CD14-positive monocyte (primary cell): Measurements from ENCODE around the gene LRCH1. TPM values are rescaled to one million over a fixed set of nuclear protein-coding genes. Genes with fewer than 3 reads are reported as not detected.

ENCODE experiments used
- DNase-seq, 3 donors: peaks; one replicate each; pipeline ENCODE4 v3.0.0-alpha.2; 2011 to 2022
- H2AFZ ChIP-seq: 2 replicates; pipeline ENCODE4 v1.6.0; 2012; ENCODE audit warnings: mild to moderate bottlenecking, low read depth, low read length, inconsistent platforms; ENCODE audit not compliant: insufficient read depth, poor library complexity, severe bottlenecking
- H3K27ac ChIP-seq, 2 donors: 1 replicate in 1 of 2; 2 replicates in 1 of 2; pipeline ENCODE4 v1.5.1; 2012 to 2013; ENCODE audit warnings: low read length in 2 of 2, control low read depth in 1 of 2, inconsistent platforms in 1 of 2, low read depth in 1 of 2, mild to moderate bottlenecking in 1 of 2
- H3K27me3 ChIP-seq, 2 donors: one replicate each; pipeline versions ENCODE4 v1.6.0 to v1.6.1; 2011 to 2013; ENCODE audit warnings: low read length in 2 of 2; ENCODE audit not compliant: control insufficient read depth in 2 of 2, insufficient read depth in 2 of 2
- H3K36me3 ChIP-seq, 2 donors: replicated peaks in 1 of 2; 1 replicate in 1 of 2; 2 replicates in 1 of 2; pipeline versions ENCODE4 v1.5.1 to v1.6.1; 2012 to 2013; ENCODE audit warnings: low read length in 2 of 2, control low read depth in 1 of 2, inconsistent platforms in 1 of 2, mild to moderate bottlenecking in 1 of 2; ENCODE audit not compliant: insufficient read depth in 2 of 2, control insufficient read depth in 1 of 2
- H3K4me1 ChIP-seq, 2 donors: 1 replicate in 1 of 2; 2 replicates in 1 of 2; pipeline versions ENCODE4 v1.5.1 to v1.6.1; 2012 to 2013; ENCODE audit warnings: low read length in 2 of 2, control low read depth in 1 of 2, inconsistent platforms in 1 of 2, mild to moderate bottlenecking in 1 of 2, moderate library complexity in 1 of 2; ENCODE audit not compliant: insufficient read depth in 2 of 2, control insufficient read depth in 1 of 2
- H3K4me2 ChIP-seq: replicated peaks from 2 replicates; pipeline ENCODE3; 2012; ENCODE audit warnings: low read length, moderate library complexity, mild to moderate bottlenecking; ENCODE audit not compliant: poor library complexity, severe bottlenecking; ENCODE audit errors: extremely low read depth
- H3K4me3 ChIP-seq, 3 experiments: fragments of 200-600 bp in 1 of 3; sonication (generic) in 1 of 3; replicated peaks in 1 of 3; 1 replicate in 2 of 3; 2 replicates in 1 of 3; pipeline ENCODE4 v1.5.1; 2011 to 2013; ENCODE audit warnings: low read length in 3 of 3, mild to moderate bottlenecking in 3 of 3, control low read depth in 2 of 3, low read depth in 2 of 3, inconsistent platforms in 1 of 3, moderate library complexity in 1 of 3
- H3K79me2 ChIP-seq: 2 replicates; pipeline ENCODE4 v1.6.0; 2012; ENCODE audit warnings: mild to moderate bottlenecking, control low read depth, inconsistent platforms, low read length, moderate library complexity; ENCODE audit not compliant: insufficient read depth
- H3K9ac ChIP-seq: 2 replicates; pipeline ENCODE4 v1.6.0; 2017; ENCODE audit warnings: low read length, mild to moderate bottlenecking; ENCODE audit not compliant: insufficient read depth, poor library complexity, severe bottlenecking
- H3K9me3 ChIP-seq, 2 donors: replicated peaks in 1 of 2; 1 replicate in 1 of 2; 2 replicates in 1 of 2; pipeline versions ENCODE4 v1.5.1 to v1.6.1; 2012 to 2013; ENCODE audit warnings: low read length in 2 of 2, control low read depth in 1 of 2; ENCODE audit not compliant: control insufficient read depth in 1 of 2, insufficient read depth in 1 of 2
- H4K20me1 ChIP-seq: 2 replicates; pipeline ENCODE4 v1.6.0; 2012; ENCODE audit warnings: mild to moderate bottlenecking, low read length, control low read depth, moderate library complexity; ENCODE audit not compliant: insufficient read depth
- H3K27ac Mint-ChIP-seq, 7 donors: one replicate each; pipeline ENCODE4 v1.8.0; 2020; ENCODE audit warnings: mild to moderate bottlenecking in 7 of 7, mixed read lengths in 7 of 7, moderate library complexity in 6 of 7, inconsistent platforms in 2 of 7
- H3K27me3 Mint-ChIP-seq, 3 donors: one replicate each; pipeline ENCODE4 v1.8.0; 2021 to 2022; ENCODE audit warnings: low read depth in 3 of 3, mild to moderate bottlenecking in 3 of 3, mixed read lengths in 3 of 3, moderate library complexity in 3 of 3, inconsistent platforms in 1 of 3
- H3K36me3 Mint-ChIP-seq, 2 donors: one replicate each; pipeline ENCODE4 v1.8.0; 2020; ENCODE audit warnings: mixed read lengths in 2 of 2, inconsistent platforms in 1 of 2, mild to moderate bottlenecking in 1 of 2
- H3K4me1 Mint-ChIP-seq: one replicate; pipeline ENCODE4 v1.8.0; 2020; ENCODE audit warnings: mild to moderate bottlenecking, mixed read lengths
- H3K4me3 Mint-ChIP-seq, 2 donors: one replicate each; pipeline ENCODE4 v1.8.0; 2020; ENCODE audit warnings: mild to moderate bottlenecking in 2 of 2, mixed read lengths in 2 of 2, moderate library complexity in 1 of 2
- H3K9me3 Mint-ChIP-seq, 7 donors: one replicate each; pipeline ENCODE4 v1.8.0; 2020 to 2022; ENCODE audit warnings: mixed read lengths in 7 of 7, mild to moderate bottlenecking in 6 of 7, moderate library complexity in 6 of 7, inconsistent platforms in 2 of 7
- CTCF ChIP-seq: fragments of 200-600 bp; IDR thresholded peaks from one replicate; pipeline ENCODE4 v1.8.0; 2022; ENCODE audit warnings: antibody characterized with exemption, mild to moderate bottlenecking
- WGBS: methylation state at CpG from one replicate; pipeline ENCODE4 v1.1.5; 2013; ENCODE audit warnings: missing lambda C conversion rate; ENCODE audit not compliant: insufficient coverage; 5-methylcytosine and 5-hydroxymethylcytosine counted together
- intact Hi-C, 2 donors: fragments of 100-400 bp; cut with micrococcal nuclease; formaldehyde crosslinking; loops; one replicate each; pipeline versions ENCODE4 v1.15.0 to v1.15.1; 2023
- polyA plus RNA-seq, 3 donors: library from polyadenylated mRNA; depleted of rRNA in 1 of 3; unstranded in 2 of 3; stranded (reverse) in 1 of 3; fragments of 300-500 nt in 2 of 3; fragments of >200 nt in 1 of 3; fragmentation: Illumina TruSeq in 2 of 3; gene quantifications; 1 replicate in 2 of 3; 2 replicates in 1 of 3; pipeline ENCODE4 v1.2.3, GENCODE V29; 2012 to 2021

Gene LRCH1
- polyA plus RNA-seq, 3 donors, result 0.88 to 7.1 (median 2.1) TPM

DNA sequence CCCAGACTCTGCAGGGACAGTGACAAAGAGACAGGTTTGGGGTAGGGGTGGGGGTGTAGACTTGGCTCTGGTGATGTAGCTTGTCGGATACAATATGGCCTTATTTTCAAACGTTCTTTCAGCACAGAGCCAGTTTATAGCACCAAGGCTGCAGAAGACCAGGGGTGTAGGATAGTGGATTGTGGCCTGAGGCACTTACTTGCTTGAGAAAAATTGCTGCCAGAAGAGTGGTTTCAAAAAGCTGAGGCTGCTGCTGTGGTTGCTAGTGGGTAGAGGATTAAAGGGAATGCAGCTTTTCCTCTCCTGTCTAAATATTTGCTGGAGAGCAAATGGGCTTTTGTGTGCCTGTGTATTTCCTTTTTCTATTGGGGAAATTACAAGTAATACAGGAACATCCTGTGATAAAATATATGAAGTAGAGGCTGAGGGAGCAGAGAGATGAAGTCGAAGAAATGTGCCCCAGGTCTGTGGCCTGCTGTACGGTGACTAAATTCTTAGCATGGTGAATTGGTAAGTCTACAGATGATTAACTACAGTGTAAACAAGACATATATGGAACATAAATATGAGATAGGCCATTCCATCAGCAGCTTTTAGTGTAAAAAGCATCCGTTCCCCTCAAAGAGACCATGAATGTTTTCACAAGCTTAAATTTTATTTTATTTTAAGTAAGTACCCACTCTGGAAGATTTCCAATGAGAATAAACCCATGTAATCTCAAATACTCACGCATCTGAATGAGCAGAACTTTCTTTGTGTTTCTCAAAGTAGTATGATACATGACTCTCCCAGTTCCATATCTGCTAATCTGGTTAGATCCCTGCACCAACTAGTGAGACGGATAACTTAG, 112.9 kb downstream of the LRCH1 start:
- Histone ChIP-seq H3K4me1 (peaks cover 13 to 22% of the 10 kb centered on the region in 2 donors), H3K36me3 (peaks cover 1 to 12% of the 10 kb centered on the region in 2 donors), H3K9ac (no peak overlapping the region), H4K20me1 (peaks cover 3% of the 10 kb centered on the region), H3K4me2 (no peak overlapping the region), H3K79me2 (peaks cover 21% of the 10 kb centered on the region), H2AFZ (no peak overlapping the region), H3K9me3 (no peaks in the 10 kb centered on the region), H3K27me3 (no peaks in the 10 kb centered on the region), H3K4me3 (no peak overlapping the region), H3K27ac (peak overlapping the region in 1 of 2 donors; percentile 6)
- Mint-ChIP-seq H3K27ac (peak overlapping the region in 5 of 7 donors; percentile 27 to 80 (median 37)), H3K4me1 (peaks cover 35% of the 10 kb centered on the region), H3K36me3 (peaks cover 0 to 15% of the 10 kb centered on the region in 2 donors), H3K9me3 (no peaks in the 10 kb centered on the region), H3K4me3 (no peak overlapping the region), H3K27me3 (no peaks in the 10 kb centered on the region)
- intact Hi-C loops, result loop anchor here in 1 of 2 donors (5.0 kb wide), 1 partner anchor 114 kb away; the partner anchor contains the start of gene LRCH1
- DNase-seq, result no peak
- 28% methylated on average over 2 of the region's 7 CpGs for WGBS
- no peak for TF ChIP-seq CTCF

DNA sequence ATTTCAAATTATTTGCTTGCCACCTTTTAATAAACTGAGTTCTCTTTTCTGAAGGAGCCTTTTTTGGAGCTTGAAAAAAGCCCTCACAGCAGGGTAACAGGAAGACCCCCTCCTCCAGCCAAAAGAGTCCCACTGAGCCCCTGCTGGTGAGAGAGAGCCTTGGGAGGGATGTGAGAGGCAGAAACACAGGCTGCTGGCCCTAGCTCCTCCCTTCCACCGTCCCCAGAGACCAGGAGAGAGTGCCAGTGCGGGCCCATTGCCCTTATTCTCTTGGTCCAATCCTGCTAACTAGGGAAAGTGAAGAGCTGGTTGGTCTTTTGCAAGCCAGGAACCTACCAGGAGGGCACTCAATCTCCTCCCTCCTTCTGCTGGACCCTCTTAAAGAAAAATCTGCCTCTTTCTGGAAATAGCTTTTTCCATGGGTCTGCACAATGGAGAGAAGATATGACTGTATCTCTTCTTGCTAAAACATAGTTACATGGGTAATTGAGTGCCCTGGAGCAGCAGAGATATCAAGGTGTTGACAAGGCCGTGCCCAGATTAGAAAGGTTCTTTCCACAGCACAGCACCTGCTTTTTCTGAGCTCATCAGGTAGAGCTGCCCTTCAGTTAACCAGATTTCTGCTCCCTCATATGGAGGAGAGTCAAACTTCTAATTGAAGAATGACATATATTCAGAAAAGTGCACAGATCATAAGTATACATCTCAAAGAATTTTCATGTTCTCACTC, 113.9 kb downstream of the LRCH1 start:
- Histone ChIP-seq H3K79me2 (peaks cover 30% of the 10 kb centered on the region), H3K4me2 (no peak overlapping the region), H3K4me3 (no peak overlapping the region), H3K27me3 (no peaks in the 10 kb centered on the region), H4K20me1 (peaks cover 3% of the 10 kb centered on the region), H3K36me3 (peaks cover 3 to 17% of the 10 kb centered on the region in 2 donors), H3K9me3 (no peaks in the 10 kb centered on the region), H3K27ac (peak overlapping the region in 1 of 2 donors; percentile 54), H2AFZ (no peak overlapping the region), H3K4me1 (peaks cover 13 to 22% of the 10 kb centered on the region in 2 donors), H3K9ac (no peak overlapping the region)
- no peak overlapping the region for H3K4me3 Mint-ChIP-seq
- no CpG with 5 or more reads among the region's 3 CpGs for WGBS
- no peak for DNase-seq
- H3K27me3 Mint-ChIP-seq, result no peaks in the 10 kb centered on the region
- peaks cover 4 to 24% of the 10 kb centered on the region in 2 donors for H3K36me3 Mint-ChIP-seq
- peak overlapping the region in 6 of 7 donors; percentile 3 to 73 (median 48) for H3K27ac Mint-ChIP-seq
- intact Hi-C loops, result loop anchor here in 1 of 2 donors (5.0 kb wide), 1 partner anchor 115 kb away; the partner anchor contains the start of gene LRCH1
- TF ChIP-seq CTCF, result no peak
- peaks cover 34% of the 10 kb centered on the region for H3K4me1 Mint-ChIP-seq
- H3K9me3 Mint-ChIP-seq, result no peaks in the 10 kb centered on the region
